Left ventricle myocardium inferior (tissue), 1 donor: ENCODE data around the gene PROP1. TPM values are rescaled to one million over a fixed set of nuclear protein-coding genes. Genes with fewer than 3 reads are reported as not detected.
"Not testable (repeated sequence)": the region's sequence is repeated elsewhere in the genome, so short reads cannot be mapped to it uniquely, and the experiment has no call there.

ENCODE experiments used
- DNase-seq: peaks from one replicate; pipeline ENCODE4 v3.0.0-alpha.2; 2020
- H3K27ac ChIP-seq: fragments of 200-600 bp; replicated peaks from 2 replicates; pipeline ENCODE4 v1.8.0; 2021
- H3K27me3 ChIP-seq: fragments of 200-600 bp; 2 replicates; pipeline ENCODE4 v1.8.0; 2021; ENCODE audit warnings: low read depth
- H3K36me3 ChIP-seq: fragments of 200-600 bp; 2 replicates; pipeline ENCODE4 v1.8.0; 2021
- H3K4me1 ChIP-seq: fragments of 200-600 bp; 2 replicates; pipeline ENCODE4 v1.8.0; 2021
- H3K4me3 ChIP-seq: fragments of 200-600 bp; 2 replicates; pipeline ENCODE4 v1.8.0; 2021; ENCODE audit warnings: mild to moderate bottlenecking, moderate library complexity
- H3K9me3 ChIP-seq: fragments of 200-600 bp; replicated peaks from 2 replicates; pipeline ENCODE4 v1.8.0; 2021
- CTCF ChIP-seq: fragments of 200-600 bp; IDR thresholded peaks from 2 replicates; pipeline ENCODE4 v1.8.0; 2021; ENCODE audit warnings: antibody characterized with exemption, mild to moderate bottlenecking, borderline replicate concordance
- intact Hi-C: fragments of 100-400 bp; cut with micrococcal nuclease; formaldehyde crosslinking; loops from one replicate; pipeline ENCODE4 v1.11.0; 2022
- long read RNA-seq: library from polyadenylated mRNA; unstranded; transcript quantifications from one replicate; pipeline ENCODE4 v2.0.0, GENCODE V29; 2021
- total RNA-seq: library from RNA; stranded (reverse); fragmentation: NEBNext Ultra II Directional; extraction: Animal tissue kit (Norgen Biotek cat#: 25700); gene quantifications from one replicate; pipeline ENCODE4 v1.2.1, GENCODE V29; 2021
- donor health status: DM: no; HTN: yes; CAD: no; lungs with severe emphysema.

Gene PROP1
- total RNA-seq: not detected
- long read RNA-seq: 0 reads

- no peaks in the 10 kb centered on the region for H3K4me1 ChIP-seq
- H3K27ac ChIP-seq: no peak within 1 kb of the TSS
- no peak for DNase-seq
- no peaks in the 10 kb centered on the region for H3K36me3 ChIP-seq
- H3K27me3 ChIP-seq: peaks cover 90% of the 10 kb centered on the region
- TF ChIP-seq CTCF: no peak
- H3K9me3 ChIP-seq: no peaks in the 10 kb centered on the region
- intact Hi-C loops: no loop called here
- no peak within 1 kb of the TSS for H3K4me3 ChIP-seq
Observed at GRCh38 chr5:177995691-177996595, at the start of gene PROP1. Gene PROP1 (minus strand): TSS chr5:177996242. CDS start chr5:177995933, 309 bp downstream.

- H3K4me3 ChIP-seq, H3K4me1 ChIP-seq, H3K27ac ChIP-seq, H3K9me3 ChIP-seq, H3K36me3 ChIP-seq, H3K27me3 ChIP-seq, intact Hi-C loops, DNase-seq: not testable (repeated sequence)
Observed at GRCh38 chr5:178019379-178020030, 23.5 kb upstream of the PROP1 start.

- peaks cover 15% of the 10 kb centered on the region for H3K27me3 ChIP-seq
- H3K9me3 ChIP-seq, H3K27ac ChIP-seq, DNase-seq, intact Hi-C loops, H3K4me3 ChIP-seq, H3K4me1 ChIP-seq, H3K36me3 ChIP-seq: not testable (repeated sequence)
Observed at GRCh38 chr5:178012758-178013157, 16.7 kb upstream of the PROP1 start.

GRCh38 chr5:178011816-178012554, 15.9 kb upstream of the PROP1 start:
- DNase-seq, H3K4me3 ChIP-seq, H3K27ac ChIP-seq, H3K36me3 ChIP-seq, H3K9me3 ChIP-seq, intact Hi-C loops, H3K4me1 ChIP-seq: not testable (repeated sequence)
- peaks cover 19% of the 10 kb centered on the region for H3K27me3 ChIP-seq

GRCh38 chr5:178007272-178007671, 11.2 kb upstream of the PROP1 start:
- H3K36me3 ChIP-seq, H3K4me3 ChIP-seq, intact Hi-C loops, DNase-seq, H3K9me3 ChIP-seq, H3K4me1 ChIP-seq, H3K27ac ChIP-seq: not testable (repeated sequence)
- H3K27me3 ChIP-seq: peaks cover 46% of the 10 kb centered on the region

- H3K4me3 ChIP-seq, H3K9me3 ChIP-seq, DNase-seq, H3K4me1 ChIP-seq, H3K36me3 ChIP-seq, intact Hi-C loops, H3K27ac ChIP-seq: not testable (repeated sequence)
- H3K27me3 ChIP-seq: peaks cover 51% of the 10 kb centered on the region
Observed at GRCh38 chr5:178006536-178007231, 10.6 kb upstream of the PROP1 start.

- H3K36me3 ChIP-seq, intact Hi-C loops, H3K27ac ChIP-seq, DNase-seq, H3K4me3 ChIP-seq, H3K9me3 ChIP-seq, H3K4me1 ChIP-seq: not testable (repeated sequence)
- peaks cover 57% of the 10 kb centered on the region for H3K27me3 ChIP-seq
Observed at GRCh38 chr5:178006181-178006535, 10.1 kb upstream of the PROP1 start.

- Histone ChIP-seq H3K27me3 (peaks cover 91% of the 10 kb centered on the region), H3K27ac (no peak overlapping the region), H3K4me3 (no peak overlapping the region), H3K4me1 (no peaks in the 10 kb centered on the region), H3K36me3 (no peaks in the 10 kb centered on the region), H3K9me3 (no peaks in the 10 kb centered on the region)
- no peak for DNase-seq
- TF ChIP-seq CTCF: no peak
- intact Hi-C loops: no loop called here
Observed at GRCh38 chr5:177997846-177998245, 1.8 kb upstream of the PROP1 start.
